B cell (primary cell): ENCODE results near the gene ZCCHC13.

Source experiments
- CTCF ChIP-seq: fragments of 200-600 bp; IDR thresholded peaks from one replicate; pipeline ENCODE4 v1.8.0; 2022; ENCODE audit warnings: antibody characterized with exemption, mild to moderate bottlenecking
- EZH2 ChIP-seq: IDR thresholded peaks from 2 replicates; pipeline ENCODE4 v1.6.1; 2012; ENCODE audit warnings: borderline replicate concordance, low read depth, mild to moderate bottlenecking, moderate library complexity, low read length; ENCODE audit not compliant: insufficient read depth, poor library complexity, severe bottlenecking

GRCh38 chrX:74297766-74298165 lies 6.2 kb upstream of the ZCCHC13 start:
- TF ChIP-seq CTCF, result no peak
- no peak for TF ChIP-seq EZH2
